NCI-H345 (cell line): ENCODE data around the gene MZT2A.
A peak's percentile ranks its signal among the peaks of the same experiment; 100 is the strongest.
"Not testable (repeated sequence)": the region's sequence is repeated elsewhere in the genome, so short reads cannot be mapped to it uniquely, and the experiment has no call there.

ENCODE experiments used
- DNase-seq: peaks from one replicate; lab custom pipeline; 2025; lab: John Stamatoyannopoulos, UW

MZT2A gene

GRCh38 chr2:131491469-131491836 lies 744 bp downstream of the MZT2A start:
- not testable (repeated sequence) for DNase-seq

GRCh38 chr2:131490616-131491468 lies 1.4 kb downstream of the MZT2A start:
- DNase-seq: peak; percentile 3

GRCh38 chr2:131488306-131489205 lies 3.6 kb downstream of the MZT2A start:
- no peak for DNase-seq

GRCh38 chr2:131486201-131486902 lies 5.8 kb downstream of the MZT2A start:
- not testable (repeated sequence) for DNase-seq

GRCh38 chr2:131484906-131485460 lies 7.2 kb downstream of the MZT2A start:
- not testable (repeated sequence) for DNase-seq

- DNase-seq: peak; percentile 28
Observed at GRCh38 chr2:131483981-131484820, 8.0 kb downstream of the MZT2A start.

GRCh38 chr2:131482506-131483155 lies 9.6 kb downstream of the MZT2A start:
- not testable (repeated sequence) for DNase-seq

GRCh38 chr2:131480351-131480750 lies 11.8 kb downstream of the MZT2A start:
- not testable (repeated sequence) for DNase-seq

- DNase-seq: not testable (repeated sequence)
Observed at GRCh38 chr2:131478850-131479461, 13.2 kb downstream of the MZT2A start.

GRCh38 chr2:131478074-131478849 lies 13.9 kb downstream of the MZT2A start:
- not testable (repeated sequence) for DNase-seq

- not testable (repeated sequence) for DNase-seq
Observed at GRCh38 chr2:131477227-131477626, 15.0 kb downstream of the MZT2A start.

- not testable (repeated sequence) for DNase-seq
Observed at GRCh38 chr2:131476363-131476762, 15.8 kb downstream of the MZT2A start.

- no peak for DNase-seq
Observed at GRCh38 chr2:131475831-131476230, 16.4 kb downstream of the MZT2A start, which contains the start of gene TUBA3D. Gene TUBA3D (plus strand): TSS chr2:131476119. CDS start chr2:131476200, 81 bp downstream.

GRCh38 chr2:131473266-131473665 lies 18.9 kb downstream of the MZT2A start:
- not testable (repeated sequence) for DNase-seq

GRCh38 chr2:131471624-131472023 lies 20.6 kb downstream of the MZT2A start:
- DNase-seq: peak; percentile 33

GRCh38 chr2:131470944-131471343 lies 21.3 kb downstream of the MZT2A start:
- DNase-seq: not testable (repeated sequence)

GRCh38 chr2:131467722-131468121 lies 24.5 kb downstream of the MZT2A start:
- DNase-seq: not testable (repeated sequence)

- not testable (repeated sequence) for DNase-seq
Observed at GRCh38 chr2:131454914-131455313, 37.3 kb downstream of the MZT2A start.
